DMS153 (cell line): ENCODE data around the gene ZNF217.
"Not testable (repeated sequence)": the region's sequence is repeated elsewhere in the genome, so short reads cannot be mapped to it uniquely, and the experiment has no call there.

ENCODE experiments used
- DNase-seq: peaks from one replicate; lab custom pipeline; 2025; lab: John Stamatoyannopoulos, UW

Gene ZNF217

GRCh38 chr20:53567379-53567917 is 26.2 kb downstream of the ZNF217 start:
- no peak for DNase-seq

DNA sequence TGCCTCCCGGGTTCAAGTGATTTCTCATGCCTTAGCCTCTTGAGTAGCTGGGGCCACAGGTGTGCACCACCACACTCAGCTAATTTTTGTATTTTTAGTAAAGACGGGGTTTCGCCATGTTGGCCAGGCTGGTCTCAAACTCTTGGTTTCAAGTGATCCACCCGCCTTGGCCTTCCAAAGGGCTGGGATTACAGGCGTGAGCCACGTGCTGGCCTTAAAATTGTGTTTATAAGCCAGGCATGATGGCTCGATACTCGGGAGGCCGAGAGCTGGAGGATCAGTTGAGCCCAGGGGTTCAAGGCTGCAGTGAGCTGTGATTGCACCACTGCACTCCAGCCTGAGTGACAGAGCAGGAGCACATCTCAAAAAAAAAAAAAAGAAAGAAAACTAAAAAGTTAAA is 27.0 kb downstream of the ZNF217 start:
- DNase-seq: not testable (repeated sequence)

GRCh38 chr20:53565254-53565653 is 28.4 kb downstream of the ZNF217 start:
- no peak for DNase-seq

- not testable (repeated sequence) for DNase-seq
These were observed 31.4 kb downstream of the ZNF217 start for GRCh38 chr20:53562104-53562764.

- no peak for DNase-seq
These were observed 32.1 kb downstream of the ZNF217 start for GRCh38 chr20:53561505-53561904.

DNA sequence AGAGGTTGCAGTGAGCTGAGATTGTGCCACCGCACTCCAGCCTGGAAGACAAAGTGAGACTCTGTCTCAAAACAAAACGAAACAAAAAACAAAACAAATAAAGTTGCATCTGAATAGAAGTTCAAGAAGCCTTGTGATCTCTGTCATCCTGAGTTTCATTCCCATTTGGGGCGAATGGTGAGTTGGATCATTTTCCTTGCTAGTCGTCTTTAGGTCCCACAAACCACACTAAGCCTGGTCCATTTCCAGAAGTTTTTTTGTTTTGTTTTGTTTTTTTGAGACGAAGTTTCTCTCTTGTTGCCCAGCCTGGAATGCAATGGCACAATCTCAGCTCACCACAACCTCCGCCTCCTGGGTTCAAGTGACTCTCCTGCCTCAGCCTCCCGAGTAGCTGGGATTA is 33.8 kb downstream of the ZNF217 start:
- DNase-seq: no peak

DNA sequence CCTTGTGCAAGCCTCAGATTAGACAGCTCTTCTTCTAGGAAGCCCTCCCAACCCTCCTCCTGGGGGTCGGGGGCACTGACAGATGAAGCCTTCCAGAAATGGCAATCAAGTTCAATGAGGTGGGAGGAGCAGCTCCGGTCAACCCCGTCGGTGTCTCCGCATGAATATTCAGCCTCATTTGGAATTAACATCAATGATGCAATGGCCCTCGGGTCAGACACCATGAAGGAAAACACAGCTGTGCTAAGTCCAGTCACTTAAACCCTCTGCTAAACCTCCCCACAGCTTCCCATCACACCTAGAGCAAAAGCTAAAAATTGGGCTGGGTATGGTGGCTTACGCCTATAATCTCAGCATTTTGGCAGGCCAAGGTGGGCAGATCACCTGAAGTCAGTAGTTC is 36.5 kb downstream of the ZNF217 start:
- DNase-seq: no peak

DNA sequence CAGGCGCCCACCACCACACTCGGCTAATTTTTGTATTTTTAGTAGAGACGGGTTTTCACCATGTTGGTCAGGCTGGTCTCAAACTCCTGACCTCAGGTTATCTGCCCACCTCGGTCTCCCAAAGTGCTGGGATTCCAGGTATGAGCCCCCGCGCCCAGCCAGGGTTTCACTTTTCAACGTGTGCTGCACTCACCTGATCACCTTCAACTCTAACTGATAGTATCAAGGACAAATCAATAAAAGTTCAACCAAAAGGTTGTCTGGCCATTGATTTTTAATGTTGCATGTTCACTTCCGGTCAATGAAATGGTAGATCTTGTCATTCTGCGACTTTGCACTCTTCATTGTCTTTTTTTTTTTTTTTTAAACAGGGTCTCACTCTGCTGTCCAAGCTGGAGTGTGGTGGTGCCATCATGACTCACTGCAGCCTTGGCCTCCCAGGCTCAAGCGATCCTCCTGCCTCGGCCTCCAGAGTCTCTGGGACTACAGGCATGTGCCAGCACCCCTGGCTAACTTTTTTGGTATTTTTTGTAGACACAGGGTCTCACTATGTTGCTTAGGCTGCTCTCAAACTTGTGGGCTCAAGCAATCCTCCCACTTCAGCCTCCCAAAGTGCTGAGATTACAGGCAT is 37.3 kb downstream of the ZNF217 start:
- no peak for DNase-seq

GRCh38 chr20:53555816-53556215 is 37.8 kb downstream of the ZNF217 start:
- no peak for DNase-seq

GRCh38 chr20:53555081-53555480 is 38.6 kb downstream of the ZNF217 start:
- DNase-seq: no peak

DNA sequence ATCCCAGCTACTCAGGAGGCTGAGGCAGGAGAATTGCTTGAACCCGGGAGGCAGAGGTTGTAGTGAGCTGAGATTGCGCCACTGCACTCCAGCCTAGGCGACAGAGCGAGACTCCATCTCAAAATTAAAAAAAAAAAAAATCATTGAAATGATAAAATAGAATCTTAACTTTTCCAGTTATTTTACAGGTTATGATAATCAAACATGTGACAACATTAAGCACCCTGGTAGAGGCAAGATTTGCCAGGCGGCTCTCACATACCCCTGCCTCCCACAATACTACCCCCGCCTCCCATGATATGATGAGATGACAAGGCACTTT is 41.1 kb downstream of the ZNF217 start:
- DNase-seq: not testable (repeated sequence)

DNA sequence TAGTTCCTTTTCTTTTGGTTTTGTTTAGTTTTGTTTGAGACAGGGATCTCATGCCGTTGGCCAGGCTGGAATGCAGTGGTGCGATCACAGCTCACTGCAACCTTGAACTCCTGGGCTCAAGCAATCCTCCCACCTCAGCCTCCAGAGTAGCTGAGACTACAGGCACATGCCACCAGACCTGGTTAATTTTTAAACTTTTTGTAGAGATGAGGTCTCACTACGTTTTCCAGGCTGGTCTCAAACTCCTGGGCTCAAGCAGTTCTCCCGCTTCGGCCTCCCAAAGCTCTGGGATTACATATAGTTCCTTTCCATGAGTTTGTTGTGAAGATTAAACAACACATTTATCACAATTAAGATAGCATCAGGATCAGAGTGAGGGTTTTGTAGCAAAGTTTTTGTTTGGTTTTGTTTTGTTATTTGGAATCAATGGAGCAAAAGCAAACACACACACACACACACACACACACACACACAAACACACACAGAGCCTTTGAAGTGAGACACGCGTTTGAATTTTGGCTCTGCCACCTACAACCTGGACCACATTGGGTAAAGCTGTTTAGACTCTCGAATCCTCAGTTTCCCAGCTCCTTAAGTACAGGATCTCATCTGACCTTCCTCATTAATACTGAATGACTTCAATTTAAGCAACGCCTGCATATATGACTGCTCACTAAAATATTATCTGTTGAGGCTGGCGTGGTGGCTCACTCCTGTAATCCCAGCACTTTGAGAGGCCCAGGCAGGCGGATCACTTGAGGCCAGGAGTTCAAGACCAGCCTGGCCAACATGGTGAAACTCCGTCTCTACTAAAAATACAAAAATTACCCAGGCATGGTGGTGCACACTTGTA is 41.7 kb downstream of the ZNF217 start:
- not testable (repeated sequence) for DNase-seq

DNA sequence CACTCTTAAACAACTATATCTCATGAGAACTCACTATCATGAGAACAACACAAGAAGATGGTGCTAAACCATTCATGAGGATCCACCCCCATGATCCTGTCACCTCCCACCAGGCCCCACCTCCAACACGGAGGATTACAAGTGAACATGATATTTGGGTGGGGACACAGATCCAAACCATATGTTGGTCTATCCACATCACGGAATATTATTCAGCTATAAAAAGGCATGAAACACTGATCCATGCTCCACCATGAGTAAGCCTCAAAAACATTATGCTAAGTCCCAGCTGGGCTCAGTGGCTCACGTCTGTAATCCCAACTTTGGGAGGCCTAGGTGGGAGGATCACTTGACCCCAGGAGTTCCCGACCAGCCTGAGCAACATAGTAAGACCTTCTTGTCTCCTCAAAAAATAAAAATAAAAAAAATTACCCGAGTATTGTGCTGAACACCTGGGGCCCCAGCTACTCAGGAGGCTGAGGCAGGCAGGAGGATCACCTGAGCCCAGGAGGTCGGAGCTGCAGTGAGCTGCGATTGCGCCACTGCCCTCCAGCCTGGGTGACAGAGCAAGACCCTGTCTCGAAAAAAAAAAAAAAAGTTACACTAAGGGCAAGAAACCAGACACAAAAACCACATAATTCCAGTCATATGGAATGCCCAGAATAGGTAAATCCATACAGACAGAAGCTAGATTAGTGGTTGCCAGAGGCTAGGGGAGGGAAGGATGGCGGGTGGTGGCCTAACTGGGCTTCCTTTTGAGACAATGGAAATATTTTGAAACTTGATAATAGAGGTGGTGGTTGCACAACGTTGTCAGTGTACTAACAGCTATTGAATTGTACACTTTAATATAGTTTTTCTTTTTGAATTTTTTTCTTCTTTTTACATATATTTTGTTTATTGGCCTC is 43.1 kb downstream of the ZNF217 start:
- DNase-seq: no peak

DNA sequence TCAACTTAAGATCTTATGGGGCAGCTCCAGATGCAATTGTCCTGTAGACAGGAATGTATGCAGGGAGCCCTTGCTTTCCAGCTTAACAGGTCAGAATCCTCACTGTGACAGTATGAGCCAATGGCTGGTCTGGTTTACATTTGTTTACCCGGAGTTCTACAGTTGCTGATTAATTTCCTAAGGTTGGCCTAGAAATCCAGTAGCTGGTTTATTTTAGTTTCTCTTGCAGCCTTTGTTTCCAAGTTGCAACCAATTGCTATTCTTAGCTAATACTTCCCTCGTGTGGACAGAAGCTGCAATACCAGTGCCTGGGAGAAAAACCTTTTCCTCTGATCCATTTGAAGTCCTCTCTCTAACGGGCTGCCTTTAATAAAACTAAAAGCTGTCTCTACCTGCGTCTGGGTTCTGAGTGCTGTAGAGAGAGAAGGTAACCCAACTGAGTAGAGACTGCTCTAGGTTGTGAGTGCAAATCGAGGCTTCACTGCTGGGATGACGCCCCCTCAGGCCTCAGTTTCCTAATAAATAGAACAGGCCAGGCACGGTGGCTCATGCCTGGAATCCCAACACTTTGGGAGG is 45.9 kb downstream of the ZNF217 start:
- peak; percentile 63 for DNase-seq

DNA sequence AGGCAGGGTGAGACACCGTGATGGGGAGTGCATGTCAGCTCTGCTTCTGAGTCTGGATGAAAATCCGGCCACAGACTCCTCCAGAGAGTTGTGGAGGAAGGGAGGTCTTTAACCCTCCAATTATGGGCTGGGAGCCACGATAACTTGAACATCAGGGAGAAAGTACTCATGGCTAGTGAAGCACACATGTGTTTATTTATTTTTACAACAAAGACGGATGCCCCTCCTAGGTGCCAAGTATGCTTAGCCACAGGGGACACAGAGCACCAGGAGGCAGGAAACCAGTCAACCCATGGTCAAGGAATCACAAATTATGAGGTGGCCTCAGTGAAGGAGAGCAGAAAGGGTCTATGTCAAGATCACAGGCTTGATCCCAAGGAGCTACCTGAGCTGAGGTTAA is 54.1 kb downstream of the ZNF217 start:
- no peak for DNase-seq

GRCh38 chr20:53536382-53536781 is 57.3 kb downstream of the ZNF217 start:
- not testable (repeated sequence) for DNase-seq

- DNase-seq: no peak
These were observed 57.8 kb downstream of the ZNF217 start for GRCh38 chr20:53535878-53536277.

DNA sequence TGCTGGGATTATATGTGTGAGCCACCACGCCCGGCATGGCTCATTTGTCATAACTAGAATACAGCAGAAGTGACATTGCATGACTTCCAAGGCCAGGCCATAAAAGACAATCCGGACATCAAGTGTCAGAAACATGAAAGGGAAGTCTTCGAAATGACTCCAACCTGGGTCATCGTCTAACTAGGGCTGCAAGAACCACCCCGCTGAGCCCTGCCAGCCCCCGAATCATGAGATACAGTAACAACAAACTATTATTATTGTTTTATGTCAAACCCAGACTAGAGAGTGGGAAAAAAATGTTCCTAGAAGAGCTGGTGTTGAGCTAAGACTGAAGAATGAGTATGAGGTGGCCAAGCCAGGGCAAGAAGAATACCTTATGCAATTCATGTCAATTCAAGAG is 59.6 kb downstream of the ZNF217 start:
- no peak for DNase-seq

GRCh38 chr20:53533500-53533899 is 60.1 kb downstream of the ZNF217 start:
- DNase-seq: no peak

DNA sequence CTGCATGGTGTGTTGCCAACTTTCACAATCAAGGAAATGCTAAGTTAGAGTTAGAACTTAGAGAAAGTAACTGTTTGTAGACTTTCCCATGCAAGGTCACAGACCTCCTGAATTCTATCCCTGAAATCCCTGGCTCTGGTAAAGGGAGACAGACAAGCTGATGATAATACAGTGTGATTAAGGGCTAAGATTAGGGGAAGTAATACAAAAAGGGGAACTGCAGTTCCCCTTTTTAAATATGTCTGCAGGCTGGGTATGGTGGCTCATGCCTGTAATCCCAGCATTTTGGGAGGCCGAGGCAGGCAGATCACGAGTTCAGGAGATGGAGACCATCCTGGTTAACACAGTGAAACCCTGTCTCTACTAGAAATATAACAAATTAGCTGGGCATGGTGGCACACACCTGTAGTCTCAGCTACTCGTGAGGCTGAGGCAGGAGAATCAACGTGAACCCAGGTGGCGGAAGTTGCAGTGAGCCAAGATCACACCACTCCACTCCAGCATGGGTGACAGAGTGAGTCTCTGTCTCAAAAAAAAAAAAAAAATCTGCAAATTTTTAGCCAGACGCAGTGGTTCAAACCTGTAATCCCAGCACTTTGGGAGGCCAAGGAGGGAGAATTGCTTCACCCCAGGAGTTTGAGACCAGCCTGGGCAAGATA is 60.9 kb downstream of the ZNF217 start:
- DNase-seq: not testable (repeated sequence)

DNA sequence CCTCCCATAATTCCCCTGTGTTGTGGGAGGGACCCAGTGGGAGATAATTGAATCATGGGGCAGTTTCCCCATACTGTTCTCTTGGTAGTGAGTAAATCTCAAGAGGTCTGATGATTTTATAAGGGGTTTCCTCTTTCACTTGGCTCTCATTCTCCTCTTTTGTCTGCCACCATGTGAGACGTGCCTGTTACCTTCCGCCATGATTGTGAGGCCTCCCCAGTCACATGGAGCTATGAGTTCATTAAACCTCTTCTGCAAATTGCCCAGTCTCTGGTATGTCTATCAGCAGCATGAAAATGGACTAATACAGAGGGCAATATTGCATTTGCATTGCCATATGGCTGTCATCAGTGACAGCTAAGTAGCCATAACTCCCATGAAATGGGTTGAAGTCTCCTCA is 63.2 kb downstream of the ZNF217 start:
- no peak for DNase-seq
